Measurements from ENCODE around the gene WASHC2C.

DNA sequence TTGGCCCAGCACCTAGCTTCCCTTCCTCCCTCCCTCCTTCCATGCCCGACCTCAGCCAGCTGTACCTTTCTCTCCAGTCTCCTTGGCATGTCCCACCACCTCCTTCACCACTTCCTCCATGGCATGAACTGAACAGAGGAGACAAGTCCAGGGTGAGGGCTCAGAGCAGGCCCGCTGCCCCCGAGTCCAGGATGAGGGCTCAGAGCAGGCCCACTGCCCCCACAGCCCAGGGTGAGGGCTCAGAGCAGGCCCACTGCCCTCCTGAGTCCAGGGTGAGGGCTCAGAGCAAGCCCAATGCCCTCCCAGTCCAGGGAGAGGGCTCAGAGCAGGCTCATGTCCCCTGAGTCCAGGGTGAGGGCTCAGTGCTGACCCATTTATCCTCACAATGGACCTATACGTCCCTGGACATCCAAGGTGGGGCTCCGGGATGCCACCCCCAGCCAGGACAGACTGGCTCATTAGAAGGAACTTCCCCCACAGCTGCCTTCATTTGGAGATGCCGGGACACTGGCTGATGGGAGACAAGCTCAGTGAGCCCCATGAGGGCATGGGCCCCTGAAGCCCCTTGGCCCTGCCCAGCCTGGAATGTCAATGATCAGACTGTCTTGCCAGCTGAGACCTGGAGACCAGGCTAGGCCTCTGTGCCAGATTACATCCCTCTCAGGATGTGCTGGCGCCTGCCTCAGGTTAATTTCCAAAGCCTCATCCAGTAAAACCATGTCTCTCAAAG is 90.2 kb downstream of the WASHC2C start:
- TF ChIP-seq CTCF (IDR thresholded peaks at IDR 0.05) (no peak), ZFX (IDR thresholded peaks at IDR 0.05; ENCODE audit: borderline replicate concordance) (no peak)
